ENCODE results near the gene SNRNP40. TPM values are rescaled to one million over a fixed set of nuclear protein-coding genes. Genes with fewer than 3 reads are reported as not detected.

The SNRNP40 gene
- total RNA-seq, 1 experiment from 2014 or later: 72.8 TPM

- Mint-ChIP-seq H3K36me3 (ENCODE audit: insufficient read depth, unreplicated experiment) (peaks cover 19% of the 10 kb centered on the region), H3K9me3 (ENCODE audit: unreplicated experiment) (no peaks in the 10 kb centered on the region), H3K4me1 (ENCODE audit: insufficient read depth, unreplicated experiment) (peaks cover 12% of the 10 kb centered on the region), H3K27ac (ENCODE audit: low read depth, unreplicated experiment) (no peak overlapping the region), H3K27me3 (ENCODE audit: insufficient read depth, unreplicated experiment) (no peaks in the 10 kb centered on the region), H3K4me3 (ENCODE audit: unreplicated experiment) (no peak overlapping the region)
- BruUV-seq (replicated peaks): no TSS peak
- DNase-seq (ENCODE audit: unreplicated experiment): no peak
- TF ChIP-seq CTCF (IDR thresholded peaks at IDR 0.05; ENCODE audit: unreplicated experiment): no peak
- ChIA-PET CTCF (interaction anchor here (1.7 to 2.6 kb wide), 2 partner anchors 11 to 141 kb away, joined by 6 to 13 read pairs; no protein-coding TSS in a partner anchor), POLR2A (no interaction called here)
- intact Hi-C loops (cut with micrococcal nuclease): no loop called here
These were observed 28.4 kb upstream of the SNRNP40 start for GRCh38 chr1:31324992-31325391.

GRCh38 chr1:31324093-31324492 lies 27.5 kb upstream of the SNRNP40 start:
- POLR2A ChIA-PET: no interaction called here

GRCh38 chr1:31318146-31318545 lies 21.6 kb upstream of the SNRNP40 start:
- POLR2A ChIA-PET: interaction anchor here (0.6 to 2.0 kb wide), 3 partner anchors 8 to 156 kb away, joined by 3 to 5 read pairs (median 4); no protein-coding TSS in a partner anchor
- H3K36me3 Mint-ChIP-seq (ENCODE audit: insufficient read depth, unreplicated experiment): peaks cover 63% of the 10 kb centered on the region
- intact Hi-C loops (cut with micrococcal nuclease): no loop called here
- no peak for DNase-seq (ENCODE audit: unreplicated experiment)
- H3K27ac Mint-ChIP-seq (ENCODE audit: low read depth, unreplicated experiment): no peak overlapping the region
- no peaks in the 10 kb centered on the region for H3K4me1 Mint-ChIP-seq (ENCODE audit: insufficient read depth, unreplicated experiment)
- CTCF ChIA-PET: interaction anchor here (0.6 to 2.4 kb wide), 5 partner anchors 18 to 536 kb away, joined by 3 to 6 read pairs (median 3); no protein-coding TSS in a partner anchor
- no peak overlapping the region for H3K4me3 Mint-ChIP-seq (ENCODE audit: unreplicated experiment)
- no peak for TF ChIP-seq CTCF (IDR thresholded peaks at IDR 0.05; ENCODE audit: unreplicated experiment)
- no TSS peak for BruUV-seq (replicated peaks)
- H3K9me3 Mint-ChIP-seq (ENCODE audit: unreplicated experiment): no peaks in the 10 kb centered on the region
- H3K27me3 Mint-ChIP-seq (ENCODE audit: insufficient read depth, unreplicated experiment): no peaks in the 10 kb centered on the region

More at GRCh38 chr1:31324093-31324492, 27.5 kb upstream of the SNRNP40 start:
- intact Hi-C loops (cut with micrococcal nuclease): no loop called here
- H3K4me1 Mint-ChIP-seq (ENCODE audit: insufficient read depth, unreplicated experiment): peaks cover 12% of the 10 kb centered on the region
- no peaks in the 10 kb centered on the region for H3K9me3 Mint-ChIP-seq (ENCODE audit: unreplicated experiment)
- H3K4me3 Mint-ChIP-seq (ENCODE audit: unreplicated experiment): no peak overlapping the region
- H3K27ac Mint-ChIP-seq (ENCODE audit: low read depth, unreplicated experiment): no peak overlapping the region
- TF ChIP-seq CTCF (IDR thresholded peaks at IDR 0.05; ENCODE audit: unreplicated experiment): no peak
- BruUV-seq (replicated peaks): no TSS peak
- CTCF ChIA-PET: no interaction called here
- H3K36me3 Mint-ChIP-seq (ENCODE audit: insufficient read depth, unreplicated experiment): peaks cover 23% of the 10 kb centered on the region
- DNase-seq (ENCODE audit: unreplicated experiment): no peak
- H3K27me3 Mint-ChIP-seq (ENCODE audit: insufficient read depth, unreplicated experiment): no peaks in the 10 kb centered on the region

- TF ChIP-seq CTCF (IDR thresholded peaks at IDR 0.05; ENCODE audit: unreplicated experiment): no peak
- ChIA-PET CTCF (interaction anchor here (0.9 kb wide), 1 partner anchor 17 kb away, joined by 3 read pairs; no protein-coding TSS in a partner anchor), POLR2A (interaction anchor here (1.1 to 1.3 kb wide), 3 partner anchors 9 to 19 kb away, joined by 3 to 7 read pairs (median 3); no protein-coding TSS in a partner anchor)
- no peak for DNase-seq (ENCODE audit: unreplicated experiment)
- Mint-ChIP-seq H3K36me3 (ENCODE audit: insufficient read depth, unreplicated experiment) (peaks cover 76% of the 10 kb centered on the region), H3K27me3 (ENCODE audit: insufficient read depth, unreplicated experiment) (no peaks in the 10 kb centered on the region), H3K9me3 (ENCODE audit: unreplicated experiment) (no peaks in the 10 kb centered on the region), H3K4me3 (ENCODE audit: unreplicated experiment) (no peak overlapping the region), H3K27ac (ENCODE audit: low read depth, unreplicated experiment) (no peak overlapping the region), H3K4me1 (ENCODE audit: insufficient read depth, unreplicated experiment) (no peaks in the 10 kb centered on the region)
- no TSS peak for BruUV-seq (replicated peaks)
- intact Hi-C loops (cut with micrococcal nuclease): no loop called here
These were observed 19.3 kb upstream of the SNRNP40 start for GRCh38 chr1:31315902-31316301.

Data from MCF 10A (cell line).